LNCAP (cell line): ENCODE results near the gene PLA2G2C.

Experiments
- CTCF ChIP-seq: fragments of 450-650 bp; IDR thresholded peaks from 2 replicates; pipeline ENCODE4 v1.5.1; 2017; ENCODE audit warnings: mild to moderate bottlenecking

Gene PLA2G2C

DNA sequence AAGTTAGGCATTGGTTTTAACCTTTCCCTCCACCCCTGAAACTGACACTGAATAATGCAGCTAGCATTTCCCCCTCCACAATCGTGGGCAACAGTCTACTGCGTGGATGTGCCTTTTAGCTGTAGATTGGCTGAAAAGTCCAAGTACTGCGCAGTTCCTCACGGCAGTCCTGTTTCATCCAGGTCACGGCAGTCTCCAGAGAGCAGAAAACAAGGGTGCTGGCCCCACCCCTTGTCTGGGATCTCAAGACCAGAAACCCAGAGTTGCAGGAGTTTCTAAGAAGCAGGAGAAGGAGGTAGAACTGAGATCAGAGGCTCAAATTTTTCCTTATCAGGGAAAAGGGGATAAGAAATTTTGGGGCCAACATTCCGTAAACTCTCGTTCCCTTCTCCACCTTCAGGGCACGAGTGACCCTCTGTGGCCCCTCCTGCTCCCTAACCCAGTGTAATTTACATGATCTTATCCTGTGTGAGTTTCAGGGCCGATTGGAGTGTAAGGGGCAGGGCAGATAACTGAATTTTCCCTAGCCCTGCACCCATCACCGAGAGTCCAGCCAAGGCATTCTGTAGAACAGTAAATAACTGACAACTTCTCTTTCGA, 25.9 kb upstream of the PLA2G2C start:
- no peak for TF ChIP-seq CTCF

- TF ChIP-seq CTCF: no peak
These were observed 25.2 kb upstream of the PLA2G2C start for GRCh38 chr1:20211511-20211931.

DNA sequence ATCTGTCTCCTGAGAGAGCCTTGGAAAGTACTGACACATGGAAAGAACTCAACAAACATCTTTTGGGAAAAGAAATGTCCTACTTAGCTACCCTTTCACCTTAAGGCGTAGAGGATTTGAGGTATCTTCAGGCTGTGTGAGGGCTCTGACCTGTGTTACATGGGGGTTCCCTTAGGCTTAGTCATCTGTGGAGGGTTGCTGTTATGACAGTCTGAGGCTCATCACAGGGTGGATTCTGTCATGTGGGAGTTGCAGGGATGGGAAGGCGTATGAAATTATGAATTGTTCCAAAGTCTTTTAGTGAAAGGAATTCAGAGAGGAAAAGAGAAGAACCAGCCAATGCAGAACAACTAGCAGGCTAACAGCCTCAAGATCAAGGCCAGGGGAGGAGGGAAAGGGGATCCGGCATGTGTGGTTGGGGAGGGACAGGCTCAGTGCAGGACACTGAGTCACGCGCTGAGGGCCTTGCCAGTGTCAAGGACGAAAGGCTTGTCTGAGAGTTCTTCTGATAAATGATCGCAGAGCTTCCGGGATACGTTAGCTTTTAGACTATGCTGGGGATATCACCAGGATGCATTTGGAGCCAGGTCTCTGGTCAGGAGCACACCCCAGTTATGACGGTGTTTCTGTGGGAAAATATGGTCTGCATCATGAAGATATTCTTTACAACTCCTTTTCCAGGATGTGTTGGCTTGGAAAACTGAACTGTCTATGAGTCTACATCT, 24.6 kb upstream of the PLA2G2C start:
- no peak for TF ChIP-seq CTCF

DNA sequence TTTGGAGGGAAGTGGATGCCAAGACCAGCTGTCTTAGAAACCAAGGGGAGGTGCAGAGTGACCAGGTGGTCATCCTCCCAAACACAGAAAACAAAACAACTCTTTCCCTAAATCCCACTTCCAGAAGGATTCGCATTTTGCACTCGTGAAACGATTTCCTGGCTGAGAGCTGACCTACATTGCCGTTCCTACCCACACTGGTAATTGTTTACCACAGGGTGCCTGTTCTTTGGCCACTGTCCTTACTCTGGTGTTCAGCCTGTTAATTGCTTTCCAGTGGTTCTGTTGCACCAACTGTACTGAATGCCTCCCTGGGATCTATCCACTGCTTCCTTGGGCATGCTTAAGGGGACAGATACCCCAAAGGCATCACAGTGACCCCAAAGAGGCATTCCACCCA, 23.2 kb upstream of the PLA2G2C start:
- no peak for TF ChIP-seq CTCF

DNA sequence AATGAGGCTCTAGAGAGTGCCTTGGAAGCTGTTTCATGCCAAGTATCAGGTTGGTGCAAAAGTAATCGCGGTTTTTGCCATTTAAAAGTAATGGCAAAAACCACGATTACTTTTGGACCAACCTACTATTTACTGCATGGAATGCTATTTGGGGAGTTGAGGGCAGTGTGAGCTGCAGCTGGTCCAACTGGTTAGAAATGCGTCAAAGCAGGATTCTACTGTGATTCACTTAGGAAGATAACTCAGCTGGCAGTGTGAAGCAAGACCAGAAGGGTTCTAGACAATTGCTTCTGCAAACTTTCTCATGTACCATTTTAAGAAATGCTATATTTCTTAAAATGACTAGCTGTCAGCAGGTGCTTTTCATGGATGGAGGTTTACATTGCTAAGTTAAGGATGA, 21.2 kb upstream of the PLA2G2C start:
- no peak for TF ChIP-seq CTCF

GRCh38 chr1:20202166-20202565, 15.8 kb upstream of the PLA2G2C start:
- TF ChIP-seq CTCF: no peak

DNA sequence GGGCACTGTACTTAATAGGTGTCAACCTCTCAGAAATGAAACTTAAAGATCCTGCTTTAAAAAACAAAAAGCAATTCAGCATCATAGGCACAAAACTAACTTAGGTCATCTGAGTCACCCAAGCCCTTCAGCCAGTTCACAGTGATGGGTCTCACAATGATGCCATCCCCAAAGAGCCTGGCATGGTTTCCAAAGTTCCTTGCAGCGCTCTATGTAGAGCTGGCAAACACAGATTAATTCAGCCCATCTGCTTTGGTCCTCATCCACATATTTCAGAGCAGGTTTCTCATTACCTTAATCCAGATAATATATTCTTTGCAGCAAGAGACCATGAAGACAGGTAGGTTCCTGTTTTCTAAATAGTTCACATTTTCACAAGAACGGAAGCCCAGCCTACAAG, 14.6 kb upstream of the PLA2G2C start:
- no peak for TF ChIP-seq CTCF
